GM12878 (cell line): Measurements from ENCODE around the gene NUP93. TPM values are rescaled to one million over a fixed set of nuclear protein-coding genes. Genes with fewer than 3 reads are reported as not detected.
"Not testable (repeated sequence)": the region's sequence is repeated elsewhere in the genome, so short reads cannot be mapped to it uniquely, and the experiment has no call there.

ENCODE experiments used
- ATAC-seq: fragments of 200-7000 bp; cut with Tn5 transposase; 3 replicates; pipeline ENCODE4 v1.9.1; 2020; ENCODE audit warnings: mild to moderate bottlenecking, moderate library complexity
- BruUV-seq: library from RNA; stranded (reverse); fragments of 400-500 nt; replicated peaks from 2 replicates; lab custom pipeline; 2021; lab: Mats Ljungman, UMichigan
- CTCF ChIA-PET: fragments of 300-600 bp; sonication (Branson Sonifier 250); formaldehyde crosslinking; extraction: SDS; loops from one replicate; lab custom pipeline; 2021; ENCODE audit warnings: inconsistent platforms; lab: Yijun Ruan, JAX
- POLR2A ChIA-PET: fragments of 350-600 bp; formaldehyde crosslinking; extraction: SDS; loops from one replicate; lab custom pipeline; 2021; ENCODE audit warnings: inconsistent platforms; lab: Charles Lee
- RAD21 ChIA-PET: fragments of 300-600 bp; sonication (Branson Sonifier 250); formaldehyde crosslinking; loops from one replicate; lab custom pipeline; 2023; ENCODE audit warnings: antibody characterized with exemption; ENCODE audit not compliant: unreplicated experiment; lab: Charles Lee
- SMC1A ChIA-PET: fragments of 300-600 bp; sonication (Branson Sonifier 250); formaldehyde crosslinking; loops from one replicate; lab custom pipeline; 2023; ENCODE audit not compliant: unreplicated experiment, uncharacterized antibody; lab: Charles Lee
- DNase-seq: peaks from one replicate; pipeline ENCODE4 v3.0.0-alpha.2; 2011; ENCODE audit warnings: low read depth, low spot score
- FAIRE-seq: peaks from 3 replicates; lab custom pipeline; 2011; peaks lifted over from hg19 to GRCh38; lab: Jason Lieb, UNC
- H2AFZ ChIP-seq: 2 replicates; pipeline ENCODE4 v1.6.0; 2011; ENCODE audit warnings: low read depth, low read length, control low read depth; ENCODE audit not compliant: control insufficient read depth
- H3K27ac ChIP-seq: 2 replicates; pipeline ENCODE4 v1.5.1; 2011; ENCODE audit warnings: control low read depth; ENCODE audit not compliant: control insufficient read depth, insufficient read depth
- H3K27me3 ChIP-seq, 2 experiments: replicated peaks in 1 of 2; 2 replicates each; pipeline versions ENCODE4 v1.6.0 to v1.6.1; 2011; ENCODE audit warnings: low read length in 1 of 2; ENCODE audit not compliant: control insufficient read depth in 2 of 2, insufficient read depth in 2 of 2
- H3K36me3 ChIP-seq, 2 experiments: 2 replicates each; pipeline ENCODE4 v1.5.1; 2011; ENCODE audit warnings: low read length in 1 of 2; ENCODE audit not compliant: control insufficient read depth in 2 of 2, insufficient read depth in 2 of 2
- H3K4me1 ChIP-seq: 2 replicates; pipeline ENCODE4 v1.6.1; 2011; ENCODE audit warnings: mild to moderate bottlenecking, low read length, moderate library complexity, mixed read lengths; ENCODE audit not compliant: control insufficient read depth, insufficient read depth
- H3K4me2 ChIP-seq: 2 replicates; pipeline ENCODE4 v1.6.0; 2011; ENCODE audit warnings: control low read depth; ENCODE audit not compliant: control insufficient read depth, insufficient read depth
- H3K4me3 ChIP-seq: fragments of 200-600 bp; sonication (generic); 2 replicates; pipeline ENCODE4 v1.5.1; 2016
- H3K79me2 ChIP-seq: 2 replicates; pipeline ENCODE4 v1.6.0; 2011; ENCODE audit warnings: low read length; ENCODE audit not compliant: control insufficient read depth, insufficient read depth
- H3K9ac ChIP-seq: 2 replicates; pipeline ENCODE4 v1.8.0; 2011; ENCODE audit warnings: low read length, control low read depth, mixed read lengths; ENCODE audit not compliant: control insufficient read depth, insufficient read depth
- H3K9me3 ChIP-seq: replicated peaks from 3 replicates; pipeline ENCODE4 v1.5.1; 2011; ENCODE audit warnings: mild to moderate bottlenecking, low read length; ENCODE audit not compliant: control insufficient read depth, insufficient read depth
- H4K20me1 ChIP-seq: 2 replicates; pipeline ENCODE4 v1.6.0; 2011; ENCODE audit not compliant: control insufficient read depth, insufficient read depth
- CHD1 ChIP-seq: IDR thresholded peaks from 2 replicates; pipeline ENCODE4 v1.6.1; 2012; ENCODE audit warnings: low read depth, low read length, improper control_type of control experiment
- CHD2 ChIP-seq: IDR thresholded peaks from 2 replicates; pipeline ENCODE4 v1.6.1; 2011; ENCODE audit warnings: low read depth, low read length, improper control_type of control experiment, borderline replicate concordance
- JUNB ChIP-seq: IDR thresholded peaks from 2 replicates; pipeline ENCODE4 v1.6.1; 2016; ENCODE audit warnings: antibody characterized with exemption, mild to moderate bottlenecking
- NKRF ChIP-seq: fragments of 450-650 bp; conservative IDR thresholded peaks from 2 replicates; pipeline ENCODE4 v1.6.1; 2017; ENCODE audit warnings: mild to moderate bottlenecking, moderate library complexity
- RAD21 ChIP-seq: IDR thresholded peaks from 2 replicates; pipeline ENCODE4 v1.6.1; 2011; ENCODE audit warnings: mild to moderate bottlenecking, low read depth, low read length, moderate library complexity; ENCODE audit not compliant: insufficient read depth
- ZNF217 ChIP-seq: fragments of 450-650 bp; IDR thresholded peaks from 2 replicates; pipeline ENCODE4 v1.6.1; 2017; ENCODE audit warnings: antibody characterized with exemption, mild to moderate bottlenecking
- ZNF24 ChIP-seq: fragments of 450-650 bp; IDR thresholded peaks from 2 replicates; pipeline ENCODE4 v1.6.1; 2017; ENCODE audit warnings: antibody characterized with exemption, mild to moderate bottlenecking
- WGBS: methylation state at CpG from one replicate; pipeline ENCODE4 v1.1.6; 2016; ENCODE audit warnings: low lambda C conversion rate; ENCODE audit not compliant: insufficient replicate concordance, insufficient coverage; ENCODE audit errors: missing lambda C conversion rate; 5-methylcytosine and 5-hydroxymethylcytosine counted together
- in situ Hi-C: fragments of 300-500 bp; cut with MboI; formaldehyde crosslinking; loops from 9 replicates; pipeline ENCODE4 v1.14.3; 2018; ENCODE audit warnings: mixed read lengths
- intact Hi-C: fragments of 100-400 bp; cut with micrococcal nuclease; formaldehyde crosslinking; loops from one replicate; pipeline ENCODE4 v1.14.2; 2022; ENCODE audit not compliant: unreplicated experiment
- polyA plus RNA-seq, 11 experiments: library from polyadenylated mRNA; depleted of rRNA in 4 of 11; unstranded in 6 of 11; stranded (reverse) in 5 of 11; fragments of >200 nt; fragmentation: Nextera tagmentation in 4 of 11; fragmentation: Illumina TruSeq in 1 of 11; extraction: Ambion mirVana in 4 of 11; extraction: Trizol in 1 of 11; gene quantifications; 1 replicate in 1 of 11; 2 replicates in 10 of 11; pipeline versions ENCODE4 v1.2.1 to v1.2.3, GENCODE V29; 2011 to 2016; ENCODE audit warnings: inconsistent platforms in 2 of 11, missing spikeins in 2 of 11, low read depth in 1 of 11
- total RNA-seq, 4 experiments: library from RNA; depleted of rRNA in 3 of 4; stranded (reverse); fragments of >200 nt in 3 of 4; fragmentation: Illumina TruSeq in 1 of 4; extraction: Trizol in 1 of 4; gene quantifications; 2 replicates each; pipeline versions ENCODE4 v1.2.1 to v1.2.3, GENCODE V29; 2013 to 2021
- TF ChIP-seq, protein P1 (sequence below): IDR thresholded peaks from 2 replicates; pipeline ENCODE4 v1.6.1; 2011; ENCODE audit warnings: mild to moderate bottlenecking, low read depth, low read length, moderate library complexity; ENCODE audit not compliant: insufficient replicate concordance
- TF ChIP-seq, protein P2 (sequence below): IDR thresholded peaks from 2 replicates; pipeline ENCODE4 v1.6.1; 2012; ENCODE audit warnings: mild to moderate bottlenecking, low read depth, low read length

Gene NUP93
- total and polyA plus RNA-seq, 10 of the 15 experiments (the other 5 are each of a cell fraction or from before 2014, with no cell fraction given) = 82.2 to 175 (median 101) TPM

DNA sequence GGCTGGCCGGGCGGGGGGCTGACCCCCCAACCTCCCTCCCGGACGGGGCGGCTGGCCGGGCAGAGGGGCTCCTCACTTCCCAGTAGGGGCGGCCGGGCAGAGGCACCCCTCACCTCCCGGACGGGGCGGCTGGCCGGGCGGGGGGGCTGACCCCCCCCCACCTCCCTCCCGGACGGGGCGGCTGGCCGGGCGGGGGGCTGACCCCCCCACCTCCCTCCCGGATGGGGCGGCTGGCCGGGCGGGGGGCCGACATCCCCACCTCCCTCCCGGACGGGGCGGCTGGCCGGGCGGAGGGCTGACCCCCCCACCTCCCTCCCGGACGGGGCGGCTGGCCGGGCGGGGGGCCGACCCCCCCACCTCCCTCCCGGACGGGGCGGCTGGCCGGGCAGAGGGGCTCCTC, 9.4 kb downstream of the NUP93 start:
- no CpG with 5 or more reads among the region's 38 CpGs for WGBS
- RAD21 ChIA-PET, BruUV-seq, SMC1A ChIA-PET, intact Hi-C loops, H3K9me3 ChIP-seq, in situ Hi-C loops, H2AFZ ChIP-seq, H3K4me2 ChIP-seq, CTCF ChIA-PET, H3K27ac ChIP-seq, H3K27me3 ChIP-seq, H3K4me1 ChIP-seq, ATAC-seq, POLR2A ChIA-PET, DNase-seq, H4K20me1 ChIP-seq, H3K4me3 ChIP-seq, H3K36me3 ChIP-seq, FAIRE-seq, H3K9ac ChIP-seq: not testable (repeated sequence)
- H3K79me2 ChIP-seq = peaks cover 19% of the 10 kb centered on the region

- no TSS peak for BruUV-seq
- Histone ChIP-seq H2AFZ (no peak overlapping the region), H3K9me3 (no peaks in the 10 kb centered on the region), H3K4me1 (no peaks in the 10 kb centered on the region)
- ATAC-seq (no peak), FAIRE-seq (no peak)
- in situ Hi-C loops = no loop called here
- intact Hi-C loops = no loop called here
- TF ChIP-seq, protein P1, sequence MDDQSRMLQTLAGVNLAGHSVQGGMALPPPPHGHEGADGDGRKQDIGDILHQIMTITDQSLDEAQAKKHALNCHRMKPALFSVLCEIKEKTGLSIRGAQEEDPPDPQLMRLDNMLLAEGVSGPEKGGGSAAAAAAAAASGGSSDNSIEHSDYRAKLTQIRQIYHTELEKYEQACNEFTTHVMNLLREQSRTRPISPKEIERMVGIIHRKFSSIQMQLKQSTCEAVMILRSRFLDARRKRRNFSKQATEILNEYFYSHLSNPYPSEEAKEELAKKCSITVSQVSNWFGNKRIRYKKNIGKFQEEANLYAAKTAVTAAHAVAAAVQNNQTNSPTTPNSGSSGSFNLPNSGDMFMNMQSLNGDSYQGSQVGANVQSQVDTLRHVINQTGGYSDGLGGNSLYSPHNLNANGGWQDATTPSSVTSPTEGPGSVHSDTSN = no peak
- no peak for TF ChIP-seq JUNB
- TF ChIP-seq CHD1 = no peak
- TF ChIP-seq CHD2 = no peak
- TF ChIP-seq NKRF = no peak
- no peak for TF ChIP-seq ZNF217
- TF ChIP-seq, protein P2, sequence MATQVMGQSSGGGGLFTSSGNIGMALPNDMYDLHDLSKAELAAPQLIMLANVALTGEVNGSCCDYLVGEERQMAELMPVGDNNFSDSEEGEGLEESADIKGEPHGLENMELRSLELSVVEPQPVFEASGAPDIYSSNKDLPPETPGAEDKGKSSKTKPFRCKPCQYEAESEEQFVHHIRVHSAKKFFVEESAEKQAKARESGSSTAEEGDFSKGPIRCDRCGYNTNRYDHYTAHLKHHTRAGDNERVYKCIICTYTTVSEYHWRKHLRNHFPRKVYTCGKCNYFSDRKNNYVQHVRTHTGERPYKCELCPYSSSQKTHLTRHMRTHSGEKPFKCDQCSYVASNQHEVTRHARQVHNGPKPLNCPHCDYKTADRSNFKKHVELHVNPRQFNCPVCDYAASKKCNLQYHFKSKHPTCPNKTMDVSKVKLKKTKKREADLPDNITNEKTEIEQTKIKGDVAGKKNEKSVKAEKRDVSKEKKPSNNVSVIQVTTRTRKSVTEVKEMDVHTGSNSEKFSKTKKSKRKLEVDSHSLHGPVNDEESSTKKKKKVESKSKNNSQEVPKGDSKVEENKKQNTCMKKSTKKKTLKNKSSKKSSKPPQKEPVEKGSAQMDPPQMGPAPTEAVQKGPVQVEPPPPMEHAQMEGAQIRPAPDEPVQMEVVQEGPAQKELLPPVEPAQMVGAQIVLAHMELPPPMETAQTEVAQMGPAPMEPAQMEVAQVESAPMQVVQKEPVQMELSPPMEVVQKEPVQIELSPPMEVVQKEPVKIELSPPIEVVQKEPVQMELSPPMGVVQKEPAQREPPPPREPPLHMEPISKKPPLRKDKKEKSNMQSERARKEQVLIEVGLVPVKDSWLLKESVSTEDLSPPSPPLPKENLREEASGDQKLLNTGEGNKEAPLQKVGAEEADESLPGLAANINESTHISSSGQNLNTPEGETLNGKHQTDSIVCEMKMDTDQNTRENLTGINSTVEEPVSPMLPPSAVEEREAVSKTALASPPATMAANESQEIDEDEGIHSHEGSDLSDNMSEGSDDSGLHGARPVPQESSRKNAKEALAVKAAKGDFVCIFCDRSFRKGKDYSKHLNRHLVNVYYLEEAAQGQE = no peak
- TF ChIP-seq ZNF24 = no peak
- TF ChIP-seq RAD21 = no peak
- TF ChIP-seq, all 136 proteins: peak for 0
- no peaks in the 10 kb centered on the region; the same call in 1 of the 2 replicates for H4K20me1 ChIP-seq
- no peak overlapping the region for H3K4me3 ChIP-seq
- ChIA-PET RAD21 (no interaction called here), SMC1A (interaction anchor here (0.6 kb wide), 1 partner anchor 208 kb away, joined by 3 read pairs; no protein-coding TSS in a partner anchor), POLR2A (no interaction called here), CTCF (interaction anchor here (2.4 kb wide), 1 partner anchor 7 kb away, joined by 11 read pairs; no protein-coding TSS in a partner anchor)
- H3K27me3 ChIP-seq = no peaks in the 10 kb centered on the region
- no peak overlapping the region for H3K4me2 ChIP-seq
- no peaks in the 10 kb centered on the region for H3K36me3 ChIP-seq
- DNase-seq = no peak
- 81% methylated on average over 2 of the region's 2 CpGs for WGBS
- no peak overlapping the region for H3K9ac ChIP-seq
- peaks cover 18% of the 10 kb centered on the region for H3K79me2 ChIP-seq
- no peak overlapping the region for H3K27ac ChIP-seq
These were observed 11.5 kb downstream of the NUP93 start for GRCh38 chr16:56741399-56741798.
